Activated CD8-positive, alpha-beta memory T cell treated with anti-CD3 and anti-CD28 coated beads for 1 hour (primary cell): ENCODE data around the gene N4BP2L2.

Experiments
- DNase-seq, 2 donors: peaks; one replicate each; pipeline ENCODE4 v3.0.0-alpha.2; 2020; ENCODE audit warnings: low read depth in 1 of 2; ENCODE audit errors: extremely low read depth in 1 of 2

Gene N4BP2L2

DNA sequence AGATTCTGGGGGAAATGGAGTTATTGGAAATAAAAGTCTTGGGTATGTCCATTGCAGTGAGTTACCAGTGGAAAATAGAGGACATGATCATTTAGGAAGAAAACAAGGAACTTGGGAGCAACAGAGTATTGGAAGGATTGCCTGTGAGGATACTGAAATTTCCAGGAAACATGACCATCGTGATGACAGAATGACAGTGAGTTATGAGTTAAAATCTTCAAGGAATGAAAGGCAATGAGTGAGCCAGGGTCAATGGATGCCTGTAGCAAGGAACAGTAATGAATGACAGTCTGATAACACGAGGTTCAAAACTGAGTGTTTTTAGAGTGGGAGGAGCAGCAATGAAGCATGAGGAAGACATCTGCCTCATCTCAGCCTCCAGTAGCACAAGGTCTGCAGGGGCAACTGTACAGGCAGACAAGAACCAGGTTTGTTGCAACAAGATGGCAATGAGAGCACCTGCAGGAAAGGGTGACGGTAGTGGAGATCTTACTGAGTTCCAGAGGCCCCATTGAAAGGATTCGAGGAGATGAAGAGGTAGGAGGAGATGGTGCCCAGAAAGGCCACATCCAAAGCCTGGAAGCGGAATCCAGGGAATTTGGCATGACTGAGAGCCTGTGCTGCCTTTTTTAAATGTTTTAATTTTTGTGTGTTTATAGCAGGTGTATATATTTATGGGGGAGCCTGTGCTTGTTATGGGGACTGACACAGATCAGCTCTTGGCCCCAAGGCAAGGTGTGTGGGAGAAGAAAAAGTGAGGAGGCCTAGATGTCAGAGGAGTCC is 154.6 kb downstream of the N4BP2L2 start:
- no peak for DNase-seq
